Transverse colon (tissue), 4 donors: ENCODE data around the gene C1QTNF5.

ENCODE experiments used
- EP300 ChIP-seq: sonication (generic); formaldehyde crosslinking; IDR thresholded peaks from one replicate; pipeline ENCODE4 v1.6.1; 2017; ENCODE audit warnings: antibody characterized with exemption, low read depth
- POLR2A ChIP-seq: fragments of 450-650 bp; IDR thresholded peaks from one replicate; pipeline ENCODE4 v1.6.1; 2016; ENCODE audit warnings: antibody characterized with exemption, mild to moderate bottlenecking, moderate library complexity
- POLR2AphosphoS5 ChIP-seq, 3 donors: sonication (generic); formaldehyde crosslinking; IDR thresholded peaks; one replicate each; pipeline ENCODE4 v1.6.1; 2016; ENCODE audit warnings: antibody characterized with exemption in 3 of 3
- TF ChIP-seq, protein P1 (sequence below), 5 experiments: fragments of 200-600 bp in 3 of 5; fragments of 450-650 bp in 2 of 5; sonication (generic) in 3 of 5; IDR thresholded peaks; 1 replicate in 2 of 5; 2 replicates in 3 of 5; pipeline ENCODE4 v1.5.1; 2016 to 2017; ENCODE audit warnings: antibody characterized with exemption in 5 of 5, inconsistent platforms in 3 of 5, mild to moderate bottlenecking in 2 of 5, moderate library complexity in 1 of 5

GRCh38 chr11:119347242-119347641 is 6.6 kb upstream of the C1QTNF5 start:
- TF ChIP-seq, protein P1, sequence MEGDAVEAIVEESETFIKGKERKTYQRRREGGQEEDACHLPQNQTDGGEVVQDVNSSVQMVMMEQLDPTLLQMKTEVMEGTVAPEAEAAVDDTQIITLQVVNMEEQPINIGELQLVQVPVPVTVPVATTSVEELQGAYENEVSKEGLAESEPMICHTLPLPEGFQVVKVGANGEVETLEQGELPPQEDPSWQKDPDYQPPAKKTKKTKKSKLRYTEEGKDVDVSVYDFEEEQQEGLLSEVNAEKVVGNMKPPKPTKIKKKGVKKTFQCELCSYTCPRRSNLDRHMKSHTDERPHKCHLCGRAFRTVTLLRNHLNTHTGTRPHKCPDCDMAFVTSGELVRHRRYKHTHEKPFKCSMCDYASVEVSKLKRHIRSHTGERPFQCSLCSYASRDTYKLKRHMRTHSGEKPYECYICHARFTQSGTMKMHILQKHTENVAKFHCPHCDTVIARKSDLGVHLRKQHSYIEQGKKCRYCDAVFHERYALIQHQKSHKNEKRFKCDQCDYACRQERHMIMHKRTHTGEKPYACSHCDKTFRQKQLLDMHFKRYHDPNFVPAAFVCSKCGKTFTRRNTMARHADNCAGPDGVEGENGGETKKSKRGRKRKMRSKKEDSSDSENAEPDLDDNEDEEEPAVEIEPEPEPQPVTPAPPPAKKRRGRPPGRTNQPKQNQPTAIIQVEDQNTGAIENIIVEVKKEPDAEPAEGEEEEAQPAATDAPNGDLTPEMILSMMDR (IDR thresholded peaks at IDR 0.05): no peak
- TF ChIP-seq EP300 (no peak), POLR2AphosphoS5 (IDR thresholded peaks at IDR 0.05) (no peak), POLR2A (no peak)
